SK-N-SH treated with all-trans-retinoic acid at 6 μM for 48 hours (cell line): ENCODE measurements around the gene RABGAP1L.

Source experiments
- ATAC-seq: fragments of 200-7000 bp; cut with Tn5 transposase; 3 replicates; pipeline ENCODE4 v1.9.1; 2020; ENCODE audit warnings: mild to moderate bottlenecking, moderate library complexity
- ARNTL ChIP-seq: fragments of 450-650 bp; formaldehyde crosslinking; IDR thresholded peaks from 2 replicates; pipeline ENCODE4 v1.5.0; 2020; ENCODE audit warnings: low read depth, mild to moderate bottlenecking, moderate library complexity, borderline replicate concordance
- BACH2 ChIP-seq: fragments of 250-450 bp; sonication (Bioruptor Pico); IDR thresholded peaks from 2 replicates; pipeline ENCODE4 v1.9.0; 2021; ENCODE audit warnings: mild to moderate bottlenecking, borderline replicate concordance
- CREB5 ChIP-seq: fragments of 250-450 bp; sonication (Bioruptor Pico); IDR thresholded peaks from 2 replicates; pipeline ENCODE4 v1.5.1; 2020; ENCODE audit warnings: low read depth, mild to moderate bottlenecking, moderate library complexity
- CSRNP3 ChIP-seq: fragments of 250-450 bp; sonication (Bioruptor Pico); IDR thresholded peaks from 2 replicates; pipeline ENCODE4 v1.5.1; 2021; ENCODE audit warnings: mild to moderate bottlenecking, moderate library complexity
- ESRRG ChIP-seq: fragments of 250-450 bp; sonication (Bioruptor Pico); IDR thresholded peaks from 2 replicates; pipeline ENCODE4 v1.6.1; 2021; ENCODE audit warnings: mild to moderate bottlenecking
- GLIS3 ChIP-seq: fragments of 250-450 bp; sonication (Bioruptor Pico); IDR thresholded peaks from 2 replicates; pipeline ENCODE4 v1.5.0; 2020; ENCODE audit warnings: mild to moderate bottlenecking, moderate library complexity
- ISL1 ChIP-seq: fragments of 250-450 bp; sonication (Bioruptor Pico); IDR thresholded peaks from 2 replicates; pipeline ENCODE4 v2.1.2; 2022; ENCODE audit warnings: mild to moderate bottlenecking, moderate library complexity
- OSR1 ChIP-seq: fragments of 250-450 bp; sonication (Bioruptor Pico); IDR thresholded peaks from 2 replicates; pipeline ENCODE4 v1.8.0; 2022; ENCODE audit warnings: moderate library complexity, mild to moderate bottlenecking, inconsistent platforms
- PPARA ChIP-seq: fragments of 250-450 bp; sonication (Bioruptor Pico); IDR thresholded peaks from 2 replicates; pipeline ENCODE4 v1.5.0; 2020; ENCODE audit warnings: mild to moderate bottlenecking, borderline replicate concordance
- SNAI2 ChIP-seq: fragments of 250-450 bp; sonication (Bioruptor Pico); IDR thresholded peaks from 2 replicates; pipeline ENCODE4 v1.5.0; 2020; ENCODE audit warnings: mild to moderate bottlenecking, moderate library complexity
- TCF4 ChIP-seq: fragments of 250-450 bp; sonication (Bioruptor Pico); IDR thresholded peaks from 2 replicates; pipeline ENCODE4 v1.8.0; 2021; ENCODE audit warnings: mild to moderate bottlenecking, moderate library complexity, borderline replicate concordance
- ZC3H10 ChIP-seq: fragments of 250-450 bp; sonication (Bioruptor Pico); IDR thresholded peaks from 2 replicates; pipeline ENCODE4 v1.5.1; 2021; ENCODE audit warnings: mild to moderate bottlenecking, moderate library complexity
- ZFP3 ChIP-seq: fragments of 250-450 bp; sonication (Bioruptor Pico); IDR thresholded peaks from 2 replicates; pipeline ENCODE4 v1.5.0; 2020; ENCODE audit warnings: mild to moderate bottlenecking, moderate library complexity
- ZNF565 ChIP-seq: fragments of 450-650 bp; formaldehyde crosslinking; conservative IDR thresholded peaks from 2 replicates; pipeline ENCODE4 v1.5.0; 2020; ENCODE audit warnings: low read depth, mild to moderate bottlenecking, moderate library complexity
- ZNF70 ChIP-seq: fragments of 450-650 bp; formaldehyde crosslinking; IDR thresholded peaks from 2 replicates; pipeline ENCODE4 v1.5.0; 2020; ENCODE audit warnings: mild to moderate bottlenecking, moderate library complexity
- ZNF8 ChIP-seq: fragments of 450-650 bp; formaldehyde crosslinking; IDR thresholded peaks from 2 replicates; pipeline ENCODE4 v1.5.0; 2020; ENCODE audit warnings: mild to moderate bottlenecking, moderate library complexity
- TF ChIP-seq, protein P1 (sequence below): fragments of 250-450 bp; sonication (Bioruptor Pico); IDR thresholded peaks from 2 replicates; pipeline ENCODE4 v1.5.0; 2020; ENCODE audit warnings: mild to moderate bottlenecking, moderate library complexity

Gene RABGAP1L

DNA sequence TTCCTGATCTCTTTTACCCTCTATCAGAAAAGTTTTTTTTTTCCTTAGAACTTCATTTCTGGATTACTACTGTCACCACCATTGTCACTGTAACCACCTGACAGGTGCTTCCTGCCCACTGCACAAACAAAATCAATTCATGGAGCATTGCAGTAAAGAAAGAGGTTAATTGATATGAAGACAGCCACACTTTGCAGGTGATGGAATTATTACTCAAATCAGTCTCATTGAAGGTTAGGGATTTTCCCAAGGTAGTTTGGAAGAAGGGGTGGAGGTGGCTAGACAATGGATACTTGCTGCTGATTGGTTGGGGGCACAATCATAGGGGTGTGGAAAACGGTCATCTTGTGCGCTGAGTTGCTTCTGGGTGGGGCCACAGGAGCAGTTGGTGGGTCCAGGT is 609.6 kb downstream of the RABGAP1L start:
- no peak for TF ChIP-seq CSRNP3 (CRISPR knock-in tag)
- no peak for TF ChIP-seq OSR1 (CRISPR knock-in tag)
- TF ChIP-seq ZNF565 (CRISPR knock-in tag) = no peak
- TF ChIP-seq TCF4 (CRISPR knock-in tag) = no peak
- no peak for TF ChIP-seq ZC3H10 (CRISPR knock-in tag)
- TF ChIP-seq, protein P1, sequence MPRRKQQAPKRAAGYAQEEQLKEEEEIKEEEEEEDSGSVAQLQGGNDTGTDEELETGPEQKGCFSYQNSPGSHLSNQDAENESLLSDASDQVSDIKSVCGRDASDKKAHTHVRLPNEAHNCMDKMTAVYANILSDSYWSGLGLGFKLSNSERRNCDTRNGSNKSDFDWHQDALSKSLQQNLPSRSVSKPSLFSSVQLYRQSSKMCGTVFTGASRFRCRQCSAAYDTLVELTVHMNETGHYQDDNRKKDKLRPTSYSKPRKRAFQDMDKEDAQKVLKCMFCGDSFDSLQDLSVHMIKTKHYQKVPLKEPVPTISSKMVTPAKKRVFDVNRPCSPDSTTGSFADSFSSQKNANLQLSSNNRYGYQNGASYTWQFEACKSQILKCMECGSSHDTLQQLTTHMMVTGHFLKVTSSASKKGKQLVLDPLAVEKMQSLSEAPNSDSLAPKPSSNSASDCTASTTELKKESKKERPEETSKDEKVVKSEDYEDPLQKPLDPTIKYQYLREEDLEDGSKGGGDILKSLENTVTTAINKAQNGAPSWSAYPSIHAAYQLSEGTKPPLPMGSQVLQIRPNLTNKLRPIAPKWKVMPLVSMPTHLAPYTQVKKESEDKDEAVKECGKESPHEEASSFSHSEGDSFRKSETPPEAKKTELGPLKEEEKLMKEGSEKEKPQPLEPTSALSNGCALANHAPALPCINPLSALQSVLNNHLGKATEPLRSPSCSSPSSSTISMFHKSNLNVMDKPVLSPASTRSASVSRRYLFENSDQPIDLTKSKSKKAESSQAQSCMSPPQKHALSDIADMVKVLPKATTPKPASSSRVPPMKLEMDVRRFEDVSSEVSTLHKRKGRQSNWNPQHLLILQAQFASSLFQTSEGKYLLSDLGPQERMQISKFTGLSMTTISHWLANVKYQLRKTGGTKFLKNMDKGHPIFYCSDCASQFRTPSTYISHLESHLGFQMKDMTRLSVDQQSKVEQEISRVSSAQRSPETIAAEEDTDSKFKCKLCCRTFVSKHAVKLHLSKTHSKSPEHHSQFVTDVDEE = no peak
- no peak for TF ChIP-seq ZNF8 (CRISPR knock-in tag)
- TF ChIP-seq CREB5 (CRISPR knock-in tag) = no peak
- no peak for TF ChIP-seq ZNF70 (CRISPR knock-in tag)
- no peak for TF ChIP-seq GLIS3 (CRISPR knock-in tag)
- TF ChIP-seq ZFP3 (CRISPR knock-in tag) = no peak
- ATAC-seq = no peak

DNA sequence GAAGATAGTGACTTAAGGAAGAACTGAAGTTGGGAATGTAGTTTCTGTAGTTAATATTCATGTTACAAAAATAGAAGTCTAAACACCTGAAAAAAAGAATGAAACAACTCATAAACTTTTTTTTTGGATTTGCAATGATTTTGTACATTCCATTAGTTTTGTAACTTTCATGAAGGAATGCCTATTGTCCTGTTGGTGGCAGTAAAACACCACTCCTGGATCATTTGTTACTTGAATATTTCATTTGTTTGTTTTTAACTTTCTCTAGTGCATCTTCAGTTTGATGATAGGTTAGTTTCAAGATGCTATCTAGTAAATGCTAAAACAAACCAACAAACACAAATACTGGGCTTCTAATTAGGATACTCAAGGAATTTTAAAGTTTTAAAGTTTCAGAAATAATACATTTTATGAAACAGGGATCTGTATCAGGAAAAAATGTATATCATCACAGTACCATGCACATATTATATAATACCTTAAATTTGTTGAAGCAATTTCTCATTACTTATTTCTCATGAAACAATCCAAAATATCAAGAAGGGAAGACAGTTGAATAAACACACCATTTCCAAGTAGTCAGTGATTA is 610.7 kb downstream of the RABGAP1L start:
- TF ChIP-seq ZC3H10 (CRISPR knock-in tag) (0 out of 2 replicates have a peak, but pooled peaks have one; percentile 29), SNAI2 (no peak)
- ATAC-seq = peak; percentile 90

DNA sequence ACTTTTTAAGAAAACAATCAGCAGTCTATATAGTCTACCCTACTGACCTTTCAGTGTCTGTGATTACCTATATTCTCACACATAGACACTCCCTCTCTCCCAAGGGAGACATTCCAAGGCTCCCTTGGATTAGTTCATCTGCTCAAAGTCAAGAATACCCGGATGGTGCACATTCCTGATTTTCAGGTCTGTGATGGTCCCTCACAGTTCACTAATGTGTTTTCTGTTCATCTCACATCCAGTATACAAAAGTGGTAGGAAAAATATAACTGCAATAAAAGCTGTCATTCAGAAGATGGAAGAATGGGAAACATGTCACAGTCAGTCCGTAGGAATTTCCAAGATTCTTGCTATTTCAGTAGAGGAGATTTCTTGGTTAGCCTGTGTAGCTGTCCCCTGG is 616.3 kb downstream of the RABGAP1L start:
- no peak for TF ChIP-seq ZC3H10 (CRISPR knock-in tag)
- TF ChIP-seq, all 23 proteins: peak for 0
- ATAC-seq = no peak

- TF ChIP-seq CREB5 (CRISPR knock-in tag) = no peak
- no peak for TF ChIP-seq ISL1 (CRISPR knock-in tag)
- no peak for TF ChIP-seq ESRRG (CRISPR knock-in tag)
- no peak for TF ChIP-seq ZNF565 (CRISPR knock-in tag)
- TF ChIP-seq ZC3H10 (CRISPR knock-in tag) = no peak
- no peak for TF ChIP-seq GLIS3 (CRISPR knock-in tag)
- TF ChIP-seq ZNF8 (CRISPR knock-in tag) = no peak
- TF ChIP-seq, protein P1 = no peak
- no peak for TF ChIP-seq BACH2 (CRISPR knock-in tag)
- no peak for TF ChIP-seq ARNTL (CRISPR knock-in tag)
- TF ChIP-seq PPARA = no peak
- no peak for TF ChIP-seq TCF4 (CRISPR knock-in tag)
- TF ChIP-seq, all 23 proteins: peak for 0
These were observed 617.9 kb downstream of the RABGAP1L start for GRCh38 chr1:174777262-174777661.

More at GRCh38 chr1:174777262-174777661, 617.9 kb downstream of the RABGAP1L start:
- ATAC-seq = no peak
